C4-2B (cell line): Measurements from ENCODE around the gene FCER1A.

Experiments used
- CTCF ChIP-seq: fragments of 450-650 bp; conservative IDR thresholded peaks from 2 replicates; pipeline ENCODE4 v1.5.1; 2017; ENCODE audit warnings: mild to moderate bottlenecking
- ZFX ChIP-seq: fragments of 450-650 bp; IDR thresholded peaks from 2 replicates; pipeline ENCODE4 v1.6.1; 2017

DNA sequence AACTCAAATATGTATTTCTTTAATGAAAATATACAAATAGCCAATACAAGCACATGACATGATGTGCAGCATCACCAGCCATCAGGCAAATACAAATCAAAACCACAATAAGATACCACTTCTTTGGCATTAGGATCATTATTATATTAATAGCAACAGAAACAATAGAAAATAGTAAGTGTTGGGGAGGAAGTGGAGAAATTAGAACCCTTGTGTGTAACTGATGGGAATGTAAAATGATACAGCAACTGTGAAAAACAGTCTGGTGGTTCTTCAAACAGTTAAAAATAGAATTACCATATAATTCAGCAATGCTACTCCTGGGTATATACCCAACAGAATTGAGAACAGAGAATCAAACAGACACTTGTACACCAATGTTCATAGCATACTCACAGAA is 40.8 kb upstream of the FCER1A start:
- TF ChIP-seq CTCF (no peak), ZFX (no peak)
